Esophagus muscularis mucosa (tissue), 4 donors: ENCODE measurements around the gene CNTFR. TPM values are rescaled to one million over a fixed set of nuclear protein-coding genes. Genes with fewer than 3 reads are reported as not detected.
"Not testable (repeated sequence)": the region's sequence is repeated elsewhere in the genome, so short reads cannot be mapped to it uniquely, and the experiment has no call there.

ENCODE experiments used
- DNase-seq: peaks from one replicate; pipeline ENCODE4 v3.0.0-alpha.2; 2017; ENCODE audit errors: extremely low spot score
- H3K27ac ChIP-seq, 4 donors: fragments of 200-600 bp; sonication (generic); replicated peaks in 1 of 4; 1 replicate in 3 of 4; 2 replicates in 1 of 4; pipeline ENCODE4 v1.5.1; 2016 to 2019; ENCODE audit warnings: mild to moderate bottlenecking in 1 of 4
- H3K27me3 ChIP-seq, 4 donors: fragments of 200-600 bp; sonication (generic); one replicate each; pipeline versions ENCODE4 v1.5.1 to v1.6.0; 2016 to 2019
- H3K36me3 ChIP-seq, 4 donors: fragments of 200-600 bp; sonication (generic); one replicate each; pipeline ENCODE4 v1.5.1; 2016 to 2019
- H3K4me1 ChIP-seq, 4 donors: fragments of 200-600 bp; sonication (generic); one replicate each; pipeline ENCODE4 v1.5.1; 2016 to 2019
- H3K4me3 ChIP-seq, 4 donors: fragments of 200-600 bp; sonication (generic); 1 replicate in 2 of 4; 2 replicates in 2 of 4; pipeline ENCODE4 v1.5.1; 2016 to 2019; ENCODE audit warnings: mild to moderate bottlenecking in 4 of 4, moderate library complexity in 1 of 4
- H3K9me3 ChIP-seq, 4 donors: fragments of 200-600 bp; sonication (generic); 1 replicate in 3 of 4; 2 replicates in 1 of 4; pipeline ENCODE4 v1.5.1; 2016 to 2019
- CTCF ChIP-seq, 3 experiments: fragments of 200-600 bp in 2 of 3; fragments of 450-650 bp in 1 of 3; sonication (generic) in 2 of 3; IDR thresholded peaks; one replicate each; pipeline ENCODE4 v1.5.1; 2017 to 2019; ENCODE audit warnings: antibody characterized with exemption in 3 of 3, mild to moderate bottlenecking in 2 of 3, moderate library complexity in 1 of 3
- EP300 ChIP-seq: sonication (generic); formaldehyde crosslinking; IDR thresholded peaks from one replicate; pipeline ENCODE4 v1.6.1; 2017; ENCODE audit warnings: antibody characterized with exemption
- POLR2A ChIP-seq: fragments of 450-650 bp; IDR thresholded peaks from one replicate; pipeline ENCODE4 v1.6.1; 2017; ENCODE audit warnings: antibody characterized with exemption, moderate library complexity, mild to moderate bottlenecking, low read depth
- POLR2AphosphoS5 ChIP-seq, 2 donors: sonication (generic); formaldehyde crosslinking; IDR thresholded peaks; one replicate each; pipeline ENCODE4 v1.6.1; 2017; ENCODE audit warnings: antibody characterized with exemption in 2 of 2
- WGBS: methylation state at CpG from one replicate; pipeline ENCODE4 v1.1.5; 2018; 5-methylcytosine and 5-hydroxymethylcytosine counted together
- intact Hi-C: fragments of 100-400 bp; cut with DNase I; formaldehyde crosslinking; loops from one replicate; pipeline ENCODE4 v1.15.1; 2023
- total RNA-seq, 4 donors: library from RNA; depleted of rRNA; stranded (reverse); fragments of >200 nt; gene quantifications; one replicate each; pipeline versions ENCODE4 v1.1.0 to v1.2.1, GENCODE V29; 2016

The CNTFR gene, protein sequence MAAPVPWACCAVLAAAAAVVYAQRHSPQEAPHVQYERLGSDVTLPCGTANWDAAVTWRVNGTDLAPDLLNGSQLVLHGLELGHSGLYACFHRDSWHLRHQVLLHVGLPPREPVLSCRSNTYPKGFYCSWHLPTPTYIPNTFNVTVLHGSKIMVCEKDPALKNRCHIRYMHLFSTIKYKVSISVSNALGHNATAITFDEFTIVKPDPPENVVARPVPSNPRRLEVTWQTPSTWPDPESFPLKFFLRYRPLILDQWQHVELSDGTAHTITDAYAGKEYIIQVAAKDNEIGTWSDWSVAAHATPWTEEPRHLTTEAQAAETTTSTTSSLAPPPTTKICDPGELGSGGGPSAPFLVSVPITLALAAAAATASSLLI
- total RNA-seq, result 1 to 10 TPM; 1.2 to 3.8 (median 2.7) TPM

DNA sequence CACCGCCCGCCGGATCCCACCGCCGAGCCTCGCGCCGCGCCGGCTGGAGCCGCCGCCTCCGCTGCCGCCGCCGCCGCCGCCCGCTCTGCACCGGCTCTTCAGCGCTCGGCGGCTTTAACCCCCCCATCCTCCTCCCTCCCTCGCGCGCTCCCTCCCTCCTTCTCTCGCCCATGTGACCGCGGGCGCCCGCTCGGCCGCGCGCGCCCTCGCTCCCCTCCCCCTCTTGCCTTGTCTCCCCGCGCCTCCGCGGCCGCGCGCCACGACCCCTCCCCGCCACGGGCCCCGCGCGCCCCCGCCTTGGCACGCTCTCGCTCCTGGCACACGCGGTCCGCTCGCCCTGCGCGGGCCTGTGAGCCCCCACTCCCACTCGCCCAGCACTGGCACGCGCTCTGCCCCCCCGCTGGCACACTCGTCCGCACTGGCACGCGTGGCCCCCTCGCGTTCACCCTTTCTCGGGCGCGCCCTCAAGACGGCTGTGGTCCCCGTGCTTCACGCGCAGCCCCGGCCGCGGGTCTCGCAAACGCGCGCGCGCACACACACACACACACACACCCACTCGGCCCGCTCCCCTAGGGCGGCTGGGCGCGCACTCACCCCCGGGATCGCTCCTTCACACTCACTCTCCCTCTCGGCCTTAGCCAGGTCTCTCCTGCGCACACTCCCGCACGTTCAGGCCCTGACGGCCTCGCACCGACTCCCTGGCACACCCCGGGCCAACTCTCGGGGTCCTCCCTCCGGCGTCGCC is at the start of gene CNTFR:
CNTFR (minus strand) TSS at position 89 of the 745 bp plus-strand sequence. CDS start 20,743 bp downstream, outside the sequence.
- TF ChIP-seq EP300, result no peak
- no peak for TF ChIP-seq POLR2AphosphoS5 (IDR thresholded peaks at IDR 0.05)
- TF ChIP-seq CTCF (IDR thresholded peaks at IDR 0.05), result no peak
- TF ChIP-seq POLR2A, result no peak
- WGBS, result 2% methylated on average over 43 of the region's 104 CpGs
- H3K4me3 ChIP-seq, result peak within 1 kb of the TSS; percentile 62 to 72 (median 64)
- intact Hi-C loops, result loop anchor here (2.0 to 10.0 kb wide), 3 partner anchors 65 to 187 kb away; partner anchors contain the start of gene IL11RA
- no peak for DNase-seq
- H3K27me3 ChIP-seq, result peaks cover 4 to 94% (median 30%) of the 10 kb centered on the region in 4 donors
- H3K4me1 ChIP-seq, result peaks cover 39 to 63% (median 60%) of the 10 kb centered on the region in 4 donors
- no peaks in the 10 kb centered on the region for H3K36me3 ChIP-seq
- H3K9me3 ChIP-seq, result no peaks in the 10 kb centered on the region
- H3K27ac ChIP-seq, result peak within 1 kb of the TSS in 3 of 4 donors; percentile 41 to 52 (median 45)

DNA sequence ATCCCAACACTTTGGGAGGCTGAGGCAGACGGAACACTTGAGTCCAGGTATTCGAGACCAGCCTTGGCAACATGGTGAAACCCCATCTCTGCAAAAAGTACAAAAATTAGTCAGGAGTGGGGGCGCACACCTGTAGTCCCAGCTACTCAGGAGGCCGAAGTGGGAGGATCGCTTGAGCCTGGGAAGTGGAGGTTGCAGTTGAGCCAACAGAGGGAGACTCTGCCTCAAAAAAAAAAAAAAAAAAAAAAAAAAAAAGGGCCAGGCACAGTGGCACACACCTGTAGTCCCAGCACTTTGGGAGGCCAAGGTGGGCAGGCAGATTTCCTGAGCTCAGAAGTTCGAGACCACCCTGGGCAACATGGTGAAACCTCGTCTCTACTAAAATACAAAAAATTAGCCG is 49.8 kb upstream of the CNTFR start:
- DNase-seq, H3K27me3 ChIP-seq, intact Hi-C loops, H3K4me3 ChIP-seq, H3K9me3 ChIP-seq, H3K27ac ChIP-seq: not testable (repeated sequence)
- Histone ChIP-seq H3K36me3 (peaks cover 0 to 14% (median 12%) of the 10 kb centered on the region in 4 donors), H3K4me1 (peaks cover 23 to 32% (median 29%) of the 10 kb centered on the region in 4 donors)
- 87% methylated on average over 8 of the region's 8 CpGs for WGBS

GRCh38 chr9:34638138-34638445 is 48.6 kb upstream of the CNTFR start:
- Histone ChIP-seq H3K36me3 (peaks cover 0 to 14% (median 12%) of the 10 kb centered on the region in 4 donors), H3K4me1 (peaks cover 23 to 36% (median 34%) of the 10 kb centered on the region in 4 donors), H3K27ac (peak overlapping the region; percentile 81 to 89 (median 84)), H3K27me3 (peaks cover 0 to 4% (median 0%) of the 10 kb centered on the region in 4 donors), H3K9me3 (peaks cover 0 to 3% (median 0%) of the 10 kb centered on the region in 4 donors), H3K4me3 (peak overlapping the region; percentile 69 to 92 (median 75))
- 22% methylated on average over 7 of the region's 7 CpGs for WGBS
- no peak for DNase-seq
- TF ChIP-seq POLR2AphosphoS5 (IDR thresholded peaks at IDR 0.05), result no peak
- no peak for TF ChIP-seq POLR2A
- no peak for TF ChIP-seq EP300
- TF ChIP-seq CTCF (IDR thresholded peaks at IDR 0.05), result no peak
- intact Hi-C loops, result no loop called here

DNA sequence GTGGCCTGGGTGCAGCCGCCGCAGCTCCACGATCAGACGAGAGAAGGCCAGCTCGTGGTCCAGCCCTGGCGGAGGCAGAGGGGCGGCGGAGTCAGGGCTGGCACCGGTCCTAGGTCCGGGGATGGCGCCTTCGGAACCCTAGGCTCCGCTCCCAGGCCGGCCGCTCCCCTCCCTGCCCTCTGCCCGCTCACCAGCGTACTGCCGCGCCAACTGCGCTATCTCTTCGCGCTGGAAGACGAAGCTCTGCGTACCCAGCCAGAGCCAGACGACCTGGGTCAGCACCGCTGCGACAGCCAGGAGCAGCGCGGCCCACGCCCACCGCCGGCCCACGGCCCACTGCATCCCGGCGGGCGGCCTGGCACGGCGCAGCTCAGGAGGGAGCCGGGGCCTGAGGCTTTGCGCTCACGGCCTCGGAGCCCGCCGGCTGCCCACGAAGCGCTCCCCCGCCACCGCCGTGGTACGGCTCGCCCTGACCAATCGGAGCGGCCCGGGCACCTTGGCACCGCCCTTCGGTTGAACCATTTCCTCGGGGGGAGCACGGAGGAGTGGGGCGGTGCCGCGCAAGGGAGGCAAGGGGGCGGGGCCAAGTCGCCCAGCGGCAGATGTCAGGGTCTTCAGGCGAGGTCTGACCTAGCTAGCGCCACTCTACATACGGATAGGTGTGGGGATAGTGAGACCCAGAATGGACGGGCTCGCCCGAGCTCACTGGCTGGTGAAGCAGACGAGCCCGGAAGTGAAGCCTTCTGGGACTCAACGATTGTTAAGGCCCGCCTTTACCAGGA is 48.0 kb upstream of the CNTFR start, which contains the start of gene SIGMAR1:
SIGMAR1 (minus strand) TSS at position 432 of the 782 bp plus-strand sequence; CDS start at position 342, 90 bp downstream.
- Histone ChIP-seq H3K4me1 (peaks cover 23 to 36% (median 34%) of the 10 kb centered on the region in 4 donors), H3K9me3 (peaks cover 0 to 3% (median 0%) of the 10 kb centered on the region in 4 donors), H3K4me3 (peak within 1 kb of the TSS; percentile 69 to 92 (median 75)), H3K36me3 (peaks cover 0 to 14% (median 12%) of the 10 kb centered on the region in 4 donors), H3K27me3 (peaks cover 0 to 4% (median 0%) of the 10 kb centered on the region in 4 donors), H3K27ac (peak within 1 kb of the TSS; percentile 81 to 89 (median 84))
- intact Hi-C loops, result no loop called here
- 0% methylated on average over 5 of the region's 74 CpGs for WGBS
- DNase-seq, result peak; percentile 98
- TF ChIP-seq EP300 (no peak), CTCF (IDR thresholded peaks at IDR 0.05) (peak in 1 of 3 experiments; percentile 10), POLR2A (no peak), POLR2AphosphoS5 (IDR thresholded peaks at IDR 0.05) (peak; percentile 89 to 92)
